ENCODE data around the gene POM121C.
"Not testable (repeated sequence)": the region's sequence is repeated elsewhere in the genome, so short reads cannot be mapped to it uniquely, and the experiment has no call there.

The POM121C gene

GRCh38 chr7:75414204-75414603 lies 71.9 kb downstream of the POM121C start:
- not testable (repeated sequence) for DNase-seq (ENCODE audit: low read depth); H3K4me3 ChIP-seq (ENCODE audit: low read length)

GRCh38 chr7:75410823-75411173 lies 75.3 kb downstream of the POM121C start:
- not testable (repeated sequence) for DNase-seq (ENCODE audit: low read depth); H3K4me3 ChIP-seq (ENCODE audit: low read length)

GRCh38 chr7:75409880-75410822 lies 75.9 kb downstream of the POM121C start:
- not testable (repeated sequence) for DNase-seq (ENCODE audit: low read depth); H3K4me3 ChIP-seq (ENCODE audit: low read length)

- not testable (repeated sequence) for H3K4me3 ChIP-seq (ENCODE audit: low read length); DNase-seq (ENCODE audit: low read depth)
These were observed 81.4 kb downstream of the POM121C start for GRCh38 chr7:75404663-75405062.

- DNase-seq (ENCODE audit: low read depth); H3K4me3 ChIP-seq (ENCODE audit: low read length): not testable (repeated sequence)
These were observed 82.3 kb downstream of the POM121C start for GRCh38 chr7:75403455-75404443.

- H3K4me3 ChIP-seq (ENCODE audit: low read length); DNase-seq (ENCODE audit: low read depth): not testable (repeated sequence)
These were observed 85.5 kb downstream of the POM121C start for GRCh38 chr7:75400575-75400974.

GRCh38 chr7:75398771-75399700 lies 87.1 kb downstream of the POM121C start:
- DNase-seq (ENCODE audit: low read depth); H3K4me3 ChIP-seq (ENCODE audit: low read length): not testable (repeated sequence)

GRCh38 chr7:75397865-75398264 lies 88.2 kb downstream of the POM121C start:
- not testable (repeated sequence) for DNase-seq (ENCODE audit: low read depth); H3K4me3 ChIP-seq (ENCODE audit: low read length)

- DNase-seq (ENCODE audit: low read depth): not testable (repeated sequence)
These were observed 90.8 kb downstream of the POM121C start, which contains the start of gene TRIM73 for GRCh38 chr7:75395329-75395728. Gene TRIM73, plus strand, starts transcription at chr7:75395629. Its CDS starts 3,305 bp downstream, at chr7:75398934.

GRCh38 chr7:75393194-75393593 lies 92.9 kb downstream of the POM121C start:
- not testable (repeated sequence) for H3K4me3 ChIP-seq (ENCODE audit: low read length); DNase-seq (ENCODE audit: low read depth)

More at GRCh38 chr7:75395329-75395728, 90.8 kb downstream of the POM121C start, which contains the start of gene TRIM73:
- H3K4me3 ChIP-seq (ENCODE audit: low read length): not testable (repeated sequence)

- not testable (repeated sequence) for DNase-seq (ENCODE audit: low read depth); H3K4me3 ChIP-seq (ENCODE audit: low read length)
These were observed 111.4 kb downstream of the POM121C start for GRCh38 chr7:75374519-75375317.

- DNase-seq (ENCODE audit: low read depth); H3K4me3 ChIP-seq (ENCODE audit: low read length): not testable (repeated sequence)
These were observed 112.0 kb downstream of the POM121C start for GRCh38 chr7:75374144-75374518.

GRCh38 chr7:75367313-75367712 lies 118.8 kb downstream of the POM121C start:
- not testable (repeated sequence) for H3K4me3 ChIP-seq (ENCODE audit: low read length); DNase-seq (ENCODE audit: low read depth)
